Measurements from ENCODE around the gene F7.
"Not testable (repeated sequence)": the region's sequence is repeated elsewhere in the genome, so short reads cannot be mapped to it uniquely, and the experiment has no call there.

F7 gene

GRCh38 chr13:113072376-113072775 is 33.2 kb upstream of the F7 start:
- no peak for DNase-seq (ENCODE audit: low read depth)

GRCh38 chr13:113073942-113074341 is 31.6 kb upstream of the F7 start:
- no peak for DNase-seq (ENCODE audit: low read depth)

GRCh38 chr13:113074401-113074800 is 31.2 kb upstream of the F7 start:
- no peak for DNase-seq (ENCODE audit: low read depth)

- DNase-seq (ENCODE audit: low read depth) = no peak
Measured at GRCh38 chr13:113074876-113075275, 30.7 kb upstream of the F7 start.

GRCh38 chr13:113075711-113076110 is 29.9 kb upstream of the F7 start:
- no peak for DNase-seq (ENCODE audit: low read depth)

- DNase-seq (ENCODE audit: low read depth) = no peak
Measured at GRCh38 chr13:113076681-113077401, 28.8 kb upstream of the F7 start.

- no peak for DNase-seq (ENCODE audit: low read depth)
Measured at GRCh38 chr13:113077566-113077952, 28.0 kb upstream of the F7 start.

GRCh38 chr13:113077953-113078901 is 27.4 kb upstream of the F7 start:
- DNase-seq (ENCODE audit: low read depth) = no peak

- DNase-seq (ENCODE audit: low read depth) = no peak
Measured at GRCh38 chr13:113078902-113079780, 26.4 kb upstream of the F7 start.

GRCh38 chr13:113079781-113080080 is 25.9 kb upstream of the F7 start:
- not testable (repeated sequence) for DNase-seq (ENCODE audit: low read depth)

- no peak for DNase-seq (ENCODE audit: low read depth)
Measured at GRCh38 chr13:113080361-113080831, 25.2 kb upstream of the F7 start.

GRCh38 chr13:113080901-113081521 is 24.6 kb upstream of the F7 start:
- no peak for DNase-seq (ENCODE audit: low read depth)

- no peak for DNase-seq (ENCODE audit: low read depth)
Measured at GRCh38 chr13:113082198-113083021, 23.2 kb upstream of the F7 start.

GRCh38 chr13:113083022-113083373 is 22.6 kb upstream of the F7 start:
- no peak for DNase-seq (ENCODE audit: low read depth)

GRCh38 chr13:113083402-113084061 is 22.1 kb upstream of the F7 start:
- no peak for DNase-seq (ENCODE audit: low read depth)

GRCh38 chr13:113084094-113084942 is 21.3 kb upstream of the F7 start:
- no peak for DNase-seq (ENCODE audit: low read depth)

- DNase-seq (ENCODE audit: low read depth) = no peak
Measured at GRCh38 chr13:113084943-113085540, 20.5 kb upstream of the F7 start.

GRCh38 chr13:113086031-113086750 is 19.4 kb upstream of the F7 start:
- no peak for DNase-seq (ENCODE audit: low read depth)
